ENCODE data around the gene MRPS26. TPM values are rescaled to one million over a fixed set of nuclear protein-coding genes. Genes with fewer than 3 reads are reported as not detected.
"Not testable (repeated sequence)": the region's sequence is repeated elsewhere in the genome, so short reads cannot be mapped to it uniquely, and the experiment has no call there.

MRPS26 gene
- total RNA-seq: 143 and 148 TPM in 2 replicates

GRCh38 chr20:3045816-3046676 lies at the start of gene MRPS26:
TSS of gene MRPS26 (plus strand) at chr20:3046052. CDS start at chr20:3046069, 17 bp downstream.
- H3K27me3 Mint-ChIP-seq (ENCODE audit: low read depth): no peaks in the 10 kb centered on the region
- peaks cover 58% of the 10 kb centered on the region for H3K36me3 Mint-ChIP-seq (ENCODE audit: low read depth)
- peak within 1 kb of the TSS; percentile 81 for H3K27ac Mint-ChIP-seq
- intact Hi-C loops (cut with micrococcal nuclease): loop anchor here (1.0 to 5.0 kb wide), 4 partner anchors 32 to 173 kb away; partner anchors contain the start of genes FASTKD5, PTPRA and UBOX5
- H3K4me1 Mint-ChIP-seq (ENCODE audit: low read depth): peaks cover 13% of the 10 kb centered on the region
- peak; percentile 81 for DNase-seq (ENCODE audit: low spot score)
- H3K9me3 Mint-ChIP-seq: no peaks in the 10 kb centered on the region
- H3K4me3 Mint-ChIP-seq (ENCODE audit: low read depth): peak within 1 kb of the TSS; percentile 86

- peaks cover 15% of the 10 kb centered on the region for H3K4me1 Mint-ChIP-seq (ENCODE audit: low read depth)
- no peaks in the 10 kb centered on the region for H3K27me3 Mint-ChIP-seq (ENCODE audit: low read depth)
- H3K4me3 Mint-ChIP-seq (ENCODE audit: low read depth): no peak overlapping the region
- no peaks in the 10 kb centered on the region for H3K9me3 Mint-ChIP-seq
- peaks cover 65% of the 10 kb centered on the region for H3K36me3 Mint-ChIP-seq (ENCODE audit: low read depth)
- intact Hi-C loops (cut with micrococcal nuclease): no loop called here
- H3K27ac Mint-ChIP-seq: no peak overlapping the region
- no peak for DNase-seq (ENCODE audit: low spot score)
Measured at GRCh38 chr20:2998728-2999127, 47.1 kb upstream of the MRPS26 start.

GRCh38 chr20:3000852-3001523 lies 44.9 kb upstream of the MRPS26 start:
- Mint-ChIP-seq H3K4me3 (ENCODE audit: low read depth) (no peak overlapping the region), H3K27ac (peak overlapping the region; percentile 29), H3K4me1 (ENCODE audit: low read depth) (peaks cover 17% of the 10 kb centered on the region), H3K27me3 (ENCODE audit: low read depth) (no peaks in the 10 kb centered on the region), H3K9me3 (no peaks in the 10 kb centered on the region), H3K36me3 (ENCODE audit: low read depth) (peaks cover 62% of the 10 kb centered on the region)
- no peak for DNase-seq (ENCODE audit: low spot score)
- intact Hi-C loops (cut with micrococcal nuclease): loop anchor here (5.0 kb wide), 1 partner anchor 314 kb away; no protein-coding TSS in a partner anchor

GRCh38 chr20:3003416-3003815 lies 42.4 kb upstream of the MRPS26 start:
- Mint-ChIP-seq H3K9me3 (no peaks in the 10 kb centered on the region), H3K4me1 (ENCODE audit: low read depth) (peaks cover 21% of the 10 kb centered on the region), H3K36me3 (ENCODE audit: low read depth) (peaks cover 64% of the 10 kb centered on the region), H3K27ac (no peak overlapping the region), H3K4me3 (ENCODE audit: low read depth) (no peak overlapping the region), H3K27me3 (ENCODE audit: low read depth) (no peaks in the 10 kb centered on the region)
- no peak for DNase-seq (ENCODE audit: low spot score)
- intact Hi-C loops (cut with micrococcal nuclease): loop anchor here (5.0 kb wide), 1 partner anchor 316 kb away; no protein-coding TSS in a partner anchor

GRCh38 chr20:3010985-3011723 lies 34.7 kb upstream of the MRPS26 start:
- Mint-ChIP-seq H3K4me1 (ENCODE audit: low read depth) (peaks cover 57% of the 10 kb centered on the region), H3K27me3 (ENCODE audit: low read depth) (no peaks in the 10 kb centered on the region), H3K4me3 (ENCODE audit: low read depth) (peak overlapping the region; percentile 1), H3K36me3 (ENCODE audit: low read depth) (peaks cover 61% of the 10 kb centered on the region), H3K9me3 (no peaks in the 10 kb centered on the region), H3K27ac (peak overlapping the region; percentile 94)
- DNase-seq (ENCODE audit: low spot score): no peak
- intact Hi-C loops (cut with micrococcal nuclease): loop anchor here (1.0 to 10.0 kb wide), 3 partner anchors 18 to 486 kb away; no protein-coding TSS in a partner anchor

GRCh38 chr20:3011752-3012151 lies 34.1 kb upstream of the MRPS26 start:
- peaks cover 64% of the 10 kb centered on the region for H3K36me3 Mint-ChIP-seq (ENCODE audit: low read depth)

GRCh38 chr20:3013771-3014170 lies 32.1 kb upstream of the MRPS26 start:
- H3K27ac Mint-ChIP-seq: peak overlapping the region; percentile 71
- H3K4me1 Mint-ChIP-seq (ENCODE audit: low read depth): peaks cover 59% of the 10 kb centered on the region
- H3K36me3 Mint-ChIP-seq (ENCODE audit: low read depth): peaks cover 61% of the 10 kb centered on the region
- H3K9me3 Mint-ChIP-seq: no peaks in the 10 kb centered on the region
- H3K27me3 Mint-ChIP-seq (ENCODE audit: low read depth): no peaks in the 10 kb centered on the region
- intact Hi-C loops (cut with micrococcal nuclease): loop anchor here (1.0 to 10.0 kb wide), 6 partner anchors 29 to 489 kb away; partner anchors contain the start of gene PTPRA
- no peak overlapping the region for H3K4me3 Mint-ChIP-seq (ENCODE audit: low read depth)
- DNase-seq (ENCODE audit: low spot score): no peak

More at GRCh38 chr20:3011752-3012151, 34.1 kb upstream of the MRPS26 start:
- intact Hi-C loops (cut with micrococcal nuclease): loop anchor here (1.0 to 10.0 kb wide), 3 partner anchors 18 to 487 kb away; no protein-coding TSS in a partner anchor
- Mint-ChIP-seq H3K27ac (peak overlapping the region; percentile 94), H3K27me3 (ENCODE audit: low read depth) (no peaks in the 10 kb centered on the region), H3K4me1 (ENCODE audit: low read depth) (peaks cover 60% of the 10 kb centered on the region), H3K4me3 (ENCODE audit: low read depth) (peak overlapping the region; percentile 22), H3K9me3 (no peaks in the 10 kb centered on the region)
- peak; percentile 18 for DNase-seq (ENCODE audit: low spot score)

GRCh38 chr20:3014179-3014578 lies 31.7 kb upstream of the MRPS26 start:
- H3K27me3 Mint-ChIP-seq (ENCODE audit: low read depth): no peaks in the 10 kb centered on the region
- H3K9me3 Mint-ChIP-seq: no peaks in the 10 kb centered on the region
- no peak for DNase-seq (ENCODE audit: low spot score)
- intact Hi-C loops (cut with micrococcal nuclease): loop anchor here (1.0 to 10.0 kb wide), 6 partner anchors 30 to 489 kb away; partner anchors contain the start of gene PTPRA
- peaks cover 57% of the 10 kb centered on the region for H3K36me3 Mint-ChIP-seq (ENCODE audit: low read depth)
- peaks cover 55% of the 10 kb centered on the region for H3K4me1 Mint-ChIP-seq (ENCODE audit: low read depth)
- H3K4me3 Mint-ChIP-seq (ENCODE audit: low read depth): no peak overlapping the region
- H3K27ac Mint-ChIP-seq: peak overlapping the region; percentile 94

GRCh38 chr20:3014662-3015061 lies 31.2 kb upstream of the MRPS26 start:
- Mint-ChIP-seq H3K36me3 (ENCODE audit: low read depth) (peaks cover 52% of the 10 kb centered on the region), H3K27ac (peak overlapping the region; percentile 94), H3K4me3 (ENCODE audit: low read depth) (peak overlapping the region; percentile 4), H3K27me3 (ENCODE audit: low read depth) (no peaks in the 10 kb centered on the region), H3K4me1 (ENCODE audit: low read depth) (peaks cover 50% of the 10 kb centered on the region), H3K9me3 (no peaks in the 10 kb centered on the region)
- intact Hi-C loops (cut with micrococcal nuclease): loop anchor here (1.0 to 10.0 kb wide), 7 partner anchors 30 to 490 kb away; partner anchors contain the start of gene PTPRA
- DNase-seq (ENCODE audit: low spot score): no peak

GRCh38 chr20:3015302-3015701 lies 30.6 kb upstream of the MRPS26 start:
- Mint-ChIP-seq H3K36me3 (ENCODE audit: low read depth) (peaks cover 53% of the 10 kb centered on the region), H3K27ac (peak overlapping the region; percentile 94), H3K4me1 (ENCODE audit: low read depth) (peaks cover 50% of the 10 kb centered on the region)
- not testable (repeated sequence) for H3K27me3 Mint-ChIP-seq (ENCODE audit: low read depth); H3K4me3 Mint-ChIP-seq (ENCODE audit: low read depth); H3K9me3 Mint-ChIP-seq; DNase-seq (ENCODE audit: low spot score)
- intact Hi-C loops (cut with micrococcal nuclease): loop anchor here (1.0 to 10.0 kb wide), 3 partner anchors 60 to 491 kb away; partner anchors contain the start of gene PTPRA

- H3K27ac Mint-ChIP-seq: peak overlapping the region; percentile 36
Measured at GRCh38 chr20:3021327-3021726, 24.5 kb upstream of the MRPS26 start.

GRCh38 chr20:3021777-3022176 lies 24.1 kb upstream of the MRPS26 start:
- no peak overlapping the region for H3K4me3 Mint-ChIP-seq (ENCODE audit: low read depth)
- H3K9me3 Mint-ChIP-seq: no peaks in the 10 kb centered on the region
- DNase-seq (ENCODE audit: low spot score): no peak
- peaks cover 11% of the 10 kb centered on the region for H3K4me1 Mint-ChIP-seq (ENCODE audit: low read depth)
- no peaks in the 10 kb centered on the region for H3K27me3 Mint-ChIP-seq (ENCODE audit: low read depth)
- H3K36me3 Mint-ChIP-seq (ENCODE audit: low read depth): peaks cover 76% of the 10 kb centered on the region
- H3K27ac Mint-ChIP-seq: peak overlapping the region; percentile 21
- intact Hi-C loops (cut with micrococcal nuclease): no loop called here

More at GRCh38 chr20:3021327-3021726, 24.5 kb upstream of the MRPS26 start:
- intact Hi-C loops (cut with micrococcal nuclease): no loop called here
- no peak overlapping the region for H3K4me3 Mint-ChIP-seq (ENCODE audit: low read depth)
- no peak for DNase-seq (ENCODE audit: low spot score)
- H3K9me3 Mint-ChIP-seq: no peaks in the 10 kb centered on the region
- no peaks in the 10 kb centered on the region for H3K27me3 Mint-ChIP-seq (ENCODE audit: low read depth)
- peaks cover 14% of the 10 kb centered on the region for H3K4me1 Mint-ChIP-seq (ENCODE audit: low read depth)
- peaks cover 76% of the 10 kb centered on the region for H3K36me3 Mint-ChIP-seq (ENCODE audit: low read depth)
